GM12878 (cell line): ENCODE data around the gene TSPYL2. TPM values are rescaled to one million over a fixed set of nuclear protein-coding genes. Genes with fewer than 3 reads are reported as not detected.

Experiments
- ATAC-seq: fragments of 200-7000 bp; cut with Tn5 transposase; 3 replicates; pipeline ENCODE4 v1.9.1; 2020; ENCODE audit warnings: mild to moderate bottlenecking, moderate library complexity
- BruUV-seq: library from RNA; stranded (reverse); fragments of 400-500 nt; replicated peaks from 2 replicates; lab custom pipeline; 2021; lab: Mats Ljungman, UMichigan
- CTCF ChIA-PET: fragments of 300-600 bp; sonication (Branson Sonifier 250); formaldehyde crosslinking; extraction: SDS; loops from one replicate; lab custom pipeline; 2021; ENCODE audit warnings: inconsistent platforms; lab: Yijun Ruan, JAX
- POLR2A ChIA-PET: fragments of 350-600 bp; formaldehyde crosslinking; extraction: SDS; loops from one replicate; lab custom pipeline; 2021; ENCODE audit warnings: inconsistent platforms; lab: Charles Lee
- RAD21 ChIA-PET: fragments of 300-600 bp; sonication (Branson Sonifier 250); formaldehyde crosslinking; loops from one replicate; lab custom pipeline; 2023; ENCODE audit warnings: antibody characterized with exemption; ENCODE audit not compliant: unreplicated experiment; lab: Charles Lee
- SMC1A ChIA-PET: fragments of 300-600 bp; sonication (Branson Sonifier 250); formaldehyde crosslinking; loops from one replicate; lab custom pipeline; 2023; ENCODE audit not compliant: unreplicated experiment, uncharacterized antibody; lab: Charles Lee
- DNase-seq: peaks from one replicate; pipeline ENCODE4 v3.0.0-alpha.2; 2011; ENCODE audit warnings: low read depth, low spot score
- FAIRE-seq: peaks from 3 replicates; lab custom pipeline; 2011; peaks lifted over from hg19 to GRCh38; lab: Jason Lieb, UNC
- H2AFZ ChIP-seq: 2 replicates; pipeline ENCODE4 v1.6.0; 2011; ENCODE audit warnings: low read depth, low read length, control low read depth; ENCODE audit not compliant: control insufficient read depth
- H3K27ac ChIP-seq: 2 replicates; pipeline ENCODE4 v1.5.1; 2011; ENCODE audit warnings: control low read depth; ENCODE audit not compliant: control insufficient read depth, insufficient read depth
- H3K27me3 ChIP-seq, 2 experiments: replicated peaks in 1 of 2; 2 replicates each; pipeline versions ENCODE4 v1.6.0 to v1.6.1; 2011; ENCODE audit warnings: low read length in 1 of 2; ENCODE audit not compliant: control insufficient read depth in 2 of 2, insufficient read depth in 2 of 2
- H3K36me3 ChIP-seq, 2 experiments: 2 replicates each; pipeline ENCODE4 v1.5.1; 2011; ENCODE audit warnings: low read length in 1 of 2; ENCODE audit not compliant: control insufficient read depth in 2 of 2, insufficient read depth in 2 of 2
- H3K4me1 ChIP-seq: 2 replicates; pipeline ENCODE4 v1.6.1; 2011; ENCODE audit warnings: mild to moderate bottlenecking, low read length, moderate library complexity, mixed read lengths; ENCODE audit not compliant: control insufficient read depth, insufficient read depth
- H3K4me2 ChIP-seq: 2 replicates; pipeline ENCODE4 v1.6.0; 2011; ENCODE audit warnings: control low read depth; ENCODE audit not compliant: control insufficient read depth, insufficient read depth
- H3K4me3 ChIP-seq: fragments of 200-600 bp; sonication (generic); 2 replicates; pipeline ENCODE4 v1.5.1; 2016
- H3K79me2 ChIP-seq: 2 replicates; pipeline ENCODE4 v1.6.0; 2011; ENCODE audit warnings: low read length; ENCODE audit not compliant: control insufficient read depth, insufficient read depth
- H3K9ac ChIP-seq: 2 replicates; pipeline ENCODE4 v1.8.0; 2011; ENCODE audit warnings: low read length, control low read depth, mixed read lengths; ENCODE audit not compliant: control insufficient read depth, insufficient read depth
- H3K9me3 ChIP-seq: replicated peaks from 3 replicates; pipeline ENCODE4 v1.5.1; 2011; ENCODE audit warnings: mild to moderate bottlenecking, low read length; ENCODE audit not compliant: control insufficient read depth, insufficient read depth
- H4K20me1 ChIP-seq: 2 replicates; pipeline ENCODE4 v1.6.0; 2011; ENCODE audit not compliant: control insufficient read depth, insufficient read depth
- BHLHE40 ChIP-seq, 2 experiments: fragments of 450-650 bp in 1 of 2; IDR thresholded peaks; 2 replicates each; pipeline ENCODE4 v1.6.1; 2011 to 2017; ENCODE audit warnings: low read depth in 2 of 2, borderline replicate concordance in 1 of 2, improper control_type of control experiment in 1 of 2, low read length in 1 of 2, mild to moderate bottlenecking in 1 of 2
- EP300 ChIP-seq, 2 experiments: fragments of 150-350 bp in 1 of 2; IDR thresholded peaks; 2 replicates each; pipeline ENCODE4 v1.6.1; 2011 to 2012; ENCODE audit warnings: low read depth in 2 of 2, low read length in 2 of 2, borderline replicate concordance in 1 of 2, improper control_type of control experiment in 1 of 2, inconsistent platforms in 1 of 2; ENCODE audit not compliant: control insufficient read depth in 1 of 2
- PAX8 ChIP-seq: fragments of 450-650 bp; IDR thresholded peaks from 2 replicates; pipeline ENCODE4 v1.6.1; 2017; ENCODE audit warnings: mild to moderate bottlenecking, moderate library complexity
- POLR2A ChIP-seq: IDR thresholded peaks from 2 replicates; pipeline ENCODE4 v1.6.1; 2011; ENCODE audit warnings: low read depth, mild to moderate bottlenecking, low read length
- SMAD5 ChIP-seq: IDR thresholded peaks from 2 replicates; pipeline ENCODE4 v1.6.1; 2016; ENCODE audit warnings: antibody characterized with exemption, low read depth
- YY1 ChIP-seq: IDR thresholded peaks from 2 replicates; pipeline ENCODE4 v1.6.1; 2011; ENCODE audit warnings: low read depth, mild to moderate bottlenecking, low read length
- WGBS: methylation state at CpG from one replicate; pipeline ENCODE4 v1.1.6; 2016; ENCODE audit warnings: low lambda C conversion rate; ENCODE audit not compliant: insufficient replicate concordance, insufficient coverage; ENCODE audit errors: missing lambda C conversion rate; 5-methylcytosine and 5-hydroxymethylcytosine counted together
- in situ Hi-C: fragments of 300-500 bp; cut with MboI; formaldehyde crosslinking; loops from 9 replicates; pipeline ENCODE4 v1.14.3; 2018; ENCODE audit warnings: mixed read lengths
- intact Hi-C: fragments of 100-400 bp; cut with micrococcal nuclease; formaldehyde crosslinking; loops from one replicate; pipeline ENCODE4 v1.14.2; 2022; ENCODE audit not compliant: unreplicated experiment
- polyA plus RNA-seq, 11 experiments: library from polyadenylated mRNA; depleted of rRNA in 4 of 11; unstranded in 6 of 11; stranded (reverse) in 5 of 11; fragments of >200 nt; fragmentation: Nextera tagmentation in 4 of 11; fragmentation: Illumina TruSeq in 1 of 11; extraction: Ambion mirVana in 4 of 11; extraction: Trizol in 1 of 11; gene quantifications; 1 replicate in 1 of 11; 2 replicates in 10 of 11; pipeline versions ENCODE4 v1.2.1 to v1.2.3, GENCODE V29; 2011 to 2016; ENCODE audit warnings: inconsistent platforms in 2 of 11, missing spikeins in 2 of 11, low read depth in 1 of 11
- total RNA-seq, 4 experiments: library from RNA; depleted of rRNA in 3 of 4; stranded (reverse); fragments of >200 nt in 3 of 4; fragmentation: Illumina TruSeq in 1 of 4; extraction: Trizol in 1 of 4; gene quantifications; 2 replicates each; pipeline versions ENCODE4 v1.2.1 to v1.2.3, GENCODE V29; 2013 to 2021

The TSPYL2 gene
- total and polyA plus RNA-seq, 10 of the 15 experiments (the other 5 are each of a cell fraction or from before 2014, with no cell fraction given) = 0.53 to 24.6 (median 14.5) TPM

DNA sequence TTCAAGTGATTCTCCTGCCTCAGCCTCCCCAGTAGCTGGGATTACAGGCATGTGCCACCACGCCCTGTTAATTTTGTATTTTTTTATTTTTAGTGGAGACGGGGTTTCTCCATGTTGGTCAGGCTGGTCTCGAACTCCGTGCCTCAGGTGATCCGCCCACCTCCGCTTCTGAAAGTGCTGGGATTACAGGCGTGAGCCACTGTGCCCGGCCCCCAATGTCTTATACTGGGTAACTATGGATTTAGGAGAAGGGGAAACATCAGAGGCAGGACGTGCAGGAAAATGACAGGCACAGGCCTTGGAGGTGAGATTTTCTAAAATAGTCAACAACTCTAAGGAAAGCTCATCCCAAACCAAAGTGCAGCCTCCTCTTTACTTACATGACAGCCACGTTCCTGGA lies 11.1 kb upstream of the TSPYL2 start:
- Histone ChIP-seq H3K4me3 (no peak overlapping the region), H3K36me3 (no peaks in the 10 kb centered on the region), H3K4me2 (no peak overlapping the region), H3K27me3 (no peaks in the 10 kb centered on the region), H3K9ac (no peak overlapping the region), H3K79me2 (no peaks in the 10 kb centered on the region), H3K4me1 (no peaks in the 10 kb centered on the region), H3K9me3 (no peaks in the 10 kb centered on the region), H4K20me1 (no peaks in the 10 kb centered on the region), H2AFZ (no peak overlapping the region), H3K27ac (no peak overlapping the region)
- FAIRE-seq (no peak), DNase-seq (no peak), ATAC-seq (no peak)
- SMC1A ChIA-PET = no interaction called here
- 29% methylated on average over 10 of the region's 10 CpGs for WGBS
- no TSS peak for BruUV-seq
- in situ Hi-C loops (no loop called here), intact Hi-C loops (loop anchor here (1.0 to 2.0 kb wide), 3 partner anchors 18 to 154 kb away; partner anchors contain the start of gene KDM5C)
- POLR2A ChIA-PET = no interaction called here
- CTCF ChIA-PET = interaction anchor here (2.1 to 4.3 kb wide), 2 partner anchors 19 to 23 kb away, joined by 8 to 33 read pairs; partner anchors contain the start of gene KANTR
- RAD21 ChIA-PET = no interaction called here
- TF ChIP-seq EP300 (IDR thresholded peaks at IDR 0.05; ENCODE audit: borderline replicate concordance in 1 of 2, control insufficient read depth in 1 of 2, low read depth in 2 of 2, low read length in 2 of 2) (no peak), PAX8 (no peak), BHLHE40 (IDR thresholded peaks at IDR 0.05; ENCODE audit: borderline replicate concordance in 1 of 2, low read depth in 2 of 2, low read length in 1 of 2) (no peak), POLR2A (no peak), YY1 (no peak), SMAD5 (no peak)
